Duodenal mucosa (tissue), 2 donors: ENCODE measurements around the gene UNC5B.

Source experiments
- H3K27ac ChIP-seq: one replicate; pipeline ENCODE4 v1.7.0; 2013; ENCODE audit warnings: low read depth, low read length
- H3K27me3 ChIP-seq, 2 donors: one replicate each; pipeline ENCODE4 v1.7.0; 2013; ENCODE audit warnings: low read length in 2 of 2, control low read depth in 1 of 2; ENCODE audit not compliant: insufficient read depth in 2 of 2, control insufficient read depth in 1 of 2
- H3K36me3 ChIP-seq, 2 donors: one replicate each; pipeline ENCODE4 v1.7.0; 2013; ENCODE audit warnings: low read length in 2 of 2, control low read depth in 1 of 2; ENCODE audit not compliant: insufficient read depth in 2 of 2, control insufficient read depth in 1 of 2
- H3K4me1 ChIP-seq, 2 donors: one replicate each; pipeline ENCODE4 v1.7.0; 2013; ENCODE audit warnings: low read length in 2 of 2, control low read depth in 1 of 2; ENCODE audit not compliant: insufficient read depth in 2 of 2, control insufficient read depth in 1 of 2
- H3K4me3 ChIP-seq, 2 donors: one replicate each; pipeline ENCODE4 v1.7.0; 2013; ENCODE audit warnings: low read length in 2 of 2, low read depth in 1 of 2
- H3K9ac ChIP-seq, 2 donors: one replicate each; pipeline ENCODE4 v1.7.0; 2013; ENCODE audit warnings: low read length in 2 of 2, low read depth in 1 of 2
- H3K9me3 ChIP-seq, 2 donors: one replicate each; pipeline ENCODE4 v1.7.0; 2013; ENCODE audit warnings: low read length in 2 of 2, control low read depth in 1 of 2; ENCODE audit not compliant: control insufficient read depth in 1 of 2

The UNC5B gene

DNA sequence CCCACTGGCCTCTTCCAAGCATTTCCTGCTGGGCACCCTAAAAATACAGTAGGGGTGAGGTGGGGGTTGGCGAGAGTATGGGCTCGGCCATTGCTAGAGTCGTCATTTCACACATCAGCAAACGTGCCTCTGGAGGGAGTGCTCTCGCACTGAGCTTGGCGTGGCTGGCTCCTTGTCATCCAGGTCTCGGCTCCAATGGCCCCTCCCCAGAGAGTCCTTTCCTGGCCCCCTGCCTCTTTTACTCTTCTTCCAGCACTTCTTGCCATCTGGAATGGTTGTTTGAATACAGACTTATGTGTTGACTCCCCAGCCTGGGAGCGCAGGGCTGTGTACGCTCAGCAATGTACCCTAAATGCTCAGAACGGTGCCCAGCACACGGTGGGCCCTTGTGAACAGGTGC is 18.8 kb downstream of the UNC5B start:
- Histone ChIP-seq H3K27me3 (peaks cover 0 to 9% of the 10 kb centered on the region in 2 donors), H3K9me3 (no peaks in the 10 kb centered on the region), H3K36me3 (no peaks in the 10 kb centered on the region), H3K4me3 (no peak overlapping the region), H3K27ac (no peak overlapping the region), H3K9ac (no peak overlapping the region), H3K4me1 (peaks cover 19 to 22% of the 10 kb centered on the region in 2 donors)

DNA sequence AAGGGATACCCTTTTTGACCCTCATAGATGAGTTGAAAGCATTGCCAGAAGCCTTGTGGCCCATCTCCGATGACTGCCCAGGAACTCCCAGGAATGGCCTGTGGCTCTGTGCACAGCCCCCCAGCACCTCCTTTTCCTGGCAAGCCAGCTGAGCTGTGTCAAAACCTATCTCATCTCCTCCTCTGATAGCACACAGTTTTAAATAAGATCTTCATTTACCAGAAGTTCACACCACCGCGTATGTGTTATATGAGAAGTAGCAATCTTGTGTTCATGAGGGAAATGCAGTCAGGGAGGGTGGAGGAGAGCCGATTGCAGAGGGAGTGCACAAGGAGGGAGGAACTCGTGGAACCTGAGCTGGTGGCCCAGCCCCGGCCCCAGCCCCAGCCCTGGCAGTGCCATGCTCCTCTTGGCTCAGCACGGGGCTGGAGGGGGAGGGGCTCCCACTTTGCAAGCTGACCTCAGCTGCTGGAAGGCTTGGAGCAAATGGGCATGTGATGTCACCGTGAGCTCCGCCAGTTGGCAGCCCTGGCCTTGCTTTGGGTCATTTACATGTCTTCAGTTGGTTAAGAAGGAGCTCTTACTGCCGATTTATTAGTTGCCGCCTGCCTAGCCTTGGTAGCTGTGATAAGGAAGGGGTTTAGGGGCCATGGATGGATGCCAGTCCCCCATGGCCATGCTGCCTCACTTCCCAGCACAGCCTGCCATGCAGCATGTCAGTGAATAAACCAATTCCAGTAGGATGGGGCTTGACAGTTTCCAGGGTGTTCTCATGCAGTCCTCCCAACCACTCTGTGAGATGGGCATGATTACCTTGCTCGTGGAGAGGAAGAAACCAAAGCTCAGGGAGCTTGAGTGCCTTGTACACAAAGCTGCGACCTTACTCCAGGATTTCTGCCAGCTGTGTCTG is 20.0 kb downstream of the UNC5B start:
- no peak overlapping the region for H3K9ac ChIP-seq
- peaks cover 19 to 22% of the 10 kb centered on the region in 2 donors for H3K4me1 ChIP-seq
- no peak overlapping the region for H3K4me3 ChIP-seq

DNA sequence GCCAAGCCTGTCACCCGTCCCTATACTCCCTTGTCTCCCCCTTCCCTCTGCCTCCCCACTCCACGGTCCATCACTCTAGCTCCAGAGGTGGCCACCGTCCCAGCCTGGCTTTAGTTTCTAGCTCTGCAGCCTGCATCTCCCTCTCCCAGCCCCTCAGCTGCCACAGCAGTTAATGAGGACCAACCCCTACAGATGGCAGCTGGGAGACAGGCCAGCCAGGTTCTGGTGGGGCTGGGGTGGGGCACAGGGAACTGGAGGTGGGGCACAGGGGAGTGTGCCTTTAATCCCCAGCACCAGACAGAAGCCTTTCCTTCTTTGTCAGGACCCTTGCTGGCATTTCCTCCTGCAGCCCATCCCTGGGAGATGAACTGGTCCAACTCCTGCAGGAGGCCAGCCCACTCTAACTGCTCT is 21.1 kb downstream of the UNC5B start:
- Histone ChIP-seq H3K4me1 (peaks cover 19 to 22% of the 10 kb centered on the region in 2 donors), H3K9me3 (no peaks in the 10 kb centered on the region), H3K27ac (no peak overlapping the region), H3K27me3 (peaks cover 0 to 9% of the 10 kb centered on the region in 2 donors), H3K36me3 (no peaks in the 10 kb centered on the region), H3K4me3 (no peak overlapping the region), H3K9ac (no peak overlapping the region)

More for the DNA sequence above, 20.0 kb downstream of the UNC5B start:
- Histone ChIP-seq H3K9me3 (no peaks in the 10 kb centered on the region), H3K36me3 (no peaks in the 10 kb centered on the region), H3K27ac (no peak overlapping the region), H3K27me3 (peaks cover 0 to 9% of the 10 kb centered on the region in 2 donors)

DNA sequence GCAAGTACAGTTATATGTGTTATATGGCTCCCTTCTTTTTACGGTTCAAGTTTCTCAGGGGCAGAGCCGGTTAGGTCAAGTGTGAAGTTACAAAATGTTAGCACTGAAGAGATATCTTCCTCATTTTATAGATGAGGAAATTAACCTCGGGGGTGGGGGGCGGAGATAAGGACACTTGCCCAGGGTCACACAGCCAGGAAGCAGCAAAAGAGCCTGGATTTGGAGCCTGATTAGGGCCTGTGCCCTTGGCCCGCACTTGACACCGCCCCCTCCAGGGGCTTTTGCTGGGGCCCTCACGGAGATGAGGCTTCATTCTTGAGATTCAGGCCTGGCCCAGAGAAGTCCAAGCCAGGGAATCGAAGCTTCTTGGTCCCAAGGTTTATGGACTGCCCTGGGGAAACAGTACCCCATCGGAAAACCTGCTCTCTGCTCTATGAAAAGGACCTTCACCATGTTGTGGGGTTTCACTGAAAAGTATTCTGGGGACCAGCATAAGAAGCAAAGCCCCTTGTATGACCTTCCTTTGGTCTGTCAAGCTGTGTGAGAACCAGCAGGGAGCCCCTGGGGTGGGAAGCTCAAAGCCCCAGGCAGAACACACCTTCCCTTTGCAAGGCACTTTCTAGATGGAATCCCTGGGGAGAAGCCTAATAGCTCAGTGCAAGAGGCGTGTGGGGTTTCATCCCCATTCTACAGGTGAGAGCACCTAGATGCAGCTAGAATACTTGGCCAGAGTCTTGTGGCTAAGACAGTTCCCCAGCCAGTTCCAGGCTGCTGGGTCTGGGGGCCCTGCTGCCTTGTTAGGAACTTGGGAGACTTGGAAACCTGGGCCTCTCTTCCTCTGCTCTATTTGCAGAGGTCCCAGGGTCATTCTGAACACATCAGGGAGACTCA is 21.9 kb downstream of the UNC5B start:
- no peaks in the 10 kb centered on the region for H3K9me3 ChIP-seq
- H3K4me3 ChIP-seq: no peak overlapping the region
- peak overlapping the region in 1 of 2 donors; percentile 0 for H3K9ac ChIP-seq
- no peaks in the 10 kb centered on the region for H3K36me3 ChIP-seq
- peaks cover 0 to 9% of the 10 kb centered on the region in 2 donors for H3K27me3 ChIP-seq
- peaks cover 17 to 19% of the 10 kb centered on the region in 2 donors for H3K4me1 ChIP-seq
- no peak overlapping the region for H3K27ac ChIP-seq

DNA sequence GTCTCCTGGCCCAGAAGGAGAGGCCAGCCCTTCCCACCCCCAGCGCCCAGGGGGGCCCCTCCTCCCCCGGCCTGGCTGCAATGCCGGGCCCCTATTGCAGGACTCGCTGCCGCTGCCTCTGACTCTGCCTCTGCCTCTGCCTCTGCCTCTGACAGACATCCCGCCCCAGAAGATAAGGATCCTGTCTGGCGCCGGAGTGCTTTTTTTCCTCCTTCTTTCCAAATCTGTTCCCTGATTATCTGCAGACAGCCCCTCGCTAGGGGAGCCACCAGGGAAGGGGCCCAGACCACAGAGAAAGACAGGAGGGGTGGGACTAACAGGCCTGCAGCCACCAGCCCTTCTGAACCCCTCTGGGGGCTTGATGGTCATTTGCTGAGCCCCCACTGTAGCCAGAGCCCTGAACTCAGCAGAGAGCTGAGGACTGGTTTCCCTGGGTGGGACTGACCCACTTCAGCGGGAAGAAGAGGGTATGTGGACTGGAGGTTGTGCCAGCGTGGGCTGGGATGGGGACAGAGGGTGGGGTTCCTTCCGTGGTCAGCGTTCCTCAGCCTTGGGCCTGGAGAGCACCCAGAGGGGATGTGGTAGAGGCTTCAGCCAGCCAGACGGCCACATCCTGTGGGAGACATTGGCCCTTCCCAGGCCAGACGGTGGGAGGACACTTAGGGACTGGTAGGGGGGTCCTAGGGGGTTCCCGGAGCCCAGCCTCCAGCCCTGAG is 22.8 kb downstream of the UNC5B start:
- no peak overlapping the region for H3K4me3 ChIP-seq
- no peak overlapping the region for H3K9ac ChIP-seq

GRCh38 chr10:71235808-71236207 is 23.4 kb downstream of the UNC5B start:
- peaks cover 0 to 9% of the 10 kb centered on the region in 2 donors for H3K27me3 ChIP-seq
- no peak overlapping the region for H3K9ac ChIP-seq
- H3K4me3 ChIP-seq: no peak overlapping the region
- H3K27ac ChIP-seq: no peak overlapping the region
- no peaks in the 10 kb centered on the region for H3K36me3 ChIP-seq
- H3K4me1 ChIP-seq: peaks cover 23 to 25% of the 10 kb centered on the region in 2 donors
- H3K9me3 ChIP-seq: no peaks in the 10 kb centered on the region

More for the DNA sequence above, 22.8 kb downstream of the UNC5B start:
- peaks cover 0 to 9% of the 10 kb centered on the region in 2 donors for H3K27me3 ChIP-seq
- no peaks in the 10 kb centered on the region for H3K36me3 ChIP-seq
- H3K4me1 ChIP-seq: peaks cover 18 to 19% of the 10 kb centered on the region in 2 donors
- H3K27ac ChIP-seq: peak overlapping the region; percentile 46
- H3K9me3 ChIP-seq: no peaks in the 10 kb centered on the region

- H3K27me3 ChIP-seq: peaks cover 0 to 9% of the 10 kb centered on the region in 2 donors
- no peak overlapping the region for H3K4me3 ChIP-seq
- no peak overlapping the region for H3K27ac ChIP-seq
- peaks cover 27 to 30% of the 10 kb centered on the region in 2 donors for H3K4me1 ChIP-seq
- H3K9me3 ChIP-seq: no peaks in the 10 kb centered on the region
- no peaks in the 10 kb centered on the region for H3K36me3 ChIP-seq
- H3K9ac ChIP-seq: no peak overlapping the region
Observed at GRCh38 chr10:71236286-71236685, 23.9 kb downstream of the UNC5B start.

- H3K4me1 ChIP-seq: peaks cover 33 to 35% of the 10 kb centered on the region in 2 donors
- H3K9ac ChIP-seq: no peak overlapping the region
- H3K27me3 ChIP-seq: peaks cover 0 to 9% of the 10 kb centered on the region in 2 donors
- H3K4me3 ChIP-seq: no peak overlapping the region
- H3K36me3 ChIP-seq: no peaks in the 10 kb centered on the region
- H3K9me3 ChIP-seq: no peaks in the 10 kb centered on the region
- H3K27ac ChIP-seq: no peak overlapping the region
Observed at GRCh38 chr10:71236822-71237682, 24.7 kb downstream of the UNC5B start.
